GM13977 (cell line): ENCODE measurements around the gene CDC42BPA.

Source experiments
- DNase-seq: peaks from one replicate; pipeline ENCODE4 v3.0.0; 2012; ENCODE audit warnings: low spot score
- in situ Hi-C: fragments of 300-500 bp; cut with MboI; formaldehyde crosslinking; loops from one replicate; pipeline ENCODE4 v1.12.0; 2022; ENCODE audit warnings: low sequenced_read_pairs, low pct_unique_long_range_greater_than_20kb, mixed read lengths, inconsistent platforms; ENCODE audit not compliant: unreplicated experiment
- TF ChIP-seq, protein P1 (sequence below): IDR thresholded peaks from 2 replicates; pipeline ENCODE4 v1.5.1; 2012; ENCODE audit warnings: mild to moderate bottlenecking, control low read depth; ENCODE audit not compliant: insufficient read depth; ENCODE audit errors: extremely low read depth, missing control alignments

CDC42BPA gene

DNA sequence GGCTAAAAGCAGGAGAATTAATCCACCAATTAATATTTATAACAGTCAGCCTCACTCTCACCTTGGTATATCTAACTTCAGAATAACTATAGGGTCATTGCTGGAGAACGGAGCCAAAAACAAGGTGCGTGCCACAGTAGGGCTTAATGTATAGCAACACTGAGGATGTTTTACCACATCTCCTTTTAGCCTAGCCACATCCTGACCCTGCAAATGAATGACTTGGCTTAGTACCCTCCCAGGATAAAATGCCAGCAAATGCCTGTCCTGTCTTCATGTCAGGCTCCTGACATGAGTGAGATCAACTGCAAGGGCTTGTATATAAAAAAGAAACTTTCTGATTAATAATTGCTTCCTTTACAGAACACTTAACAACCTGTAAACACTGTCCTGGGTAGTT is 2.7 kb upstream of the CDC42BPA start:
- TF ChIP-seq, protein P1, sequence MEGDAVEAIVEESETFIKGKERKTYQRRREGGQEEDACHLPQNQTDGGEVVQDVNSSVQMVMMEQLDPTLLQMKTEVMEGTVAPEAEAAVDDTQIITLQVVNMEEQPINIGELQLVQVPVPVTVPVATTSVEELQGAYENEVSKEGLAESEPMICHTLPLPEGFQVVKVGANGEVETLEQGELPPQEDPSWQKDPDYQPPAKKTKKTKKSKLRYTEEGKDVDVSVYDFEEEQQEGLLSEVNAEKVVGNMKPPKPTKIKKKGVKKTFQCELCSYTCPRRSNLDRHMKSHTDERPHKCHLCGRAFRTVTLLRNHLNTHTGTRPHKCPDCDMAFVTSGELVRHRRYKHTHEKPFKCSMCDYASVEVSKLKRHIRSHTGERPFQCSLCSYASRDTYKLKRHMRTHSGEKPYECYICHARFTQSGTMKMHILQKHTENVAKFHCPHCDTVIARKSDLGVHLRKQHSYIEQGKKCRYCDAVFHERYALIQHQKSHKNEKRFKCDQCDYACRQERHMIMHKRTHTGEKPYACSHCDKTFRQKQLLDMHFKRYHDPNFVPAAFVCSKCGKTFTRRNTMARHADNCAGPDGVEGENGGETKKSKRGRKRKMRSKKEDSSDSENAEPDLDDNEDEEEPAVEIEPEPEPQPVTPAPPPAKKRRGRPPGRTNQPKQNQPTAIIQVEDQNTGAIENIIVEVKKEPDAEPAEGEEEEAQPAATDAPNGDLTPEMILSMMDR, result no peak
- DNase-seq, result no peak
- in situ Hi-C loops, result no loop called here

DNA sequence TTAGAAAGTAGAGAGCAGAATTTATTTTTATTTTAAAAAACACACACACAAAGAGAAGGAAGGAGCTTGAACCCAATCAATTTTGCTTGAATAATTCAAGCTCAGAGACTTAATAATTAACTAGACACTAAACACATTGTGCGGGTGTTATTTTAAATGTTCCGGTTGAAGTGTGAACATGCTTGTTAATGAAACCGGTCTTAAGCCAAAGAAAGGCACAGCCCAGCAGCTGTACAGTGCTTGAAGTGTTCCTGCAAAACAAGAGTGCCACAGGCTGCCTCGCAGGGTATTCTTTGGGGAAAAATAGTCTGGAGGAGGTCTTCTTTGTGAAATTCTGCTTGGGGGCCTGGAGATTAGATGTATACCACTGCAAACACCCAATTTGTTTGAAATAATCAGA is 2.2 kb upstream of the CDC42BPA start:
- in situ Hi-C loops, result no loop called here
- DNase-seq, result no peak
- TF ChIP-seq, protein P1, result no peak

DNA sequence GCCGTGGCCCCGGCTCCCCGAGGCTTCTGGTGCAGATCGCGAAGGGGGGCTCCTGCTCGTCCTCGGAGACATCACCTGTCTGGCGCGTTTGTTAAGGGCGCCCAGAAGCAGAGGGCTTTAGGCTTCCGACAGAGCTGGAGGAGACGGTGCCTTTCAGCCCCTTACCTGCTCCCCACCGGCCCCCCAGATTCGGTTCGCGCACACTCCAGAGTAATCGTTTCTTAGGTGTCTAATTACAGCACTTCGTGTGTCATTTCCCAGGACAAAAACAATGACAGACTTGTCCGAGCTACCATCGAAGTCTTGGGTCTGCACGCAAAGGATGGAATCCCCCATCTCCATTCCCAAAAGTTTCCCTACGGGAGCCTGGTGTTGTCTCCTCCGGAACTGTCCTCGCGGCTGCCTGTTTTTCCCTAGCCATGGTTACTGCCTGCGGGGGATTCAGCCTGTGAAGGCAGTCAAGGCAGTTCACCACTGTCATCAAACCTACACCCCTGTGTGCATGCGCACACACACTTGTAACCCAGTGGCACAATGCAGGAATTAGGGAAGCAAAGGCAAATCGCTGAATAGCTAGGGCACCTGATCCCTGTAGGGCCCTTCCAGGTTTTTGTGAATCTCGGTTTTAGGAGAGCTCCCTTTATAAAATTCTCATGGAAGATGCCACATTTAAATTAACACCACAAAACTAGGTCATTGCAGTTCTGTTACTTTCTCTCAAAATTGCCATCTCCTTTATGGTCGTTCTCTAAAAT is 738 bp upstream of the CDC42BPA start:
- in situ Hi-C loops, result no loop called here
- DNase-seq, result no peak
- TF ChIP-seq, protein P1, result no peak

DNA sequence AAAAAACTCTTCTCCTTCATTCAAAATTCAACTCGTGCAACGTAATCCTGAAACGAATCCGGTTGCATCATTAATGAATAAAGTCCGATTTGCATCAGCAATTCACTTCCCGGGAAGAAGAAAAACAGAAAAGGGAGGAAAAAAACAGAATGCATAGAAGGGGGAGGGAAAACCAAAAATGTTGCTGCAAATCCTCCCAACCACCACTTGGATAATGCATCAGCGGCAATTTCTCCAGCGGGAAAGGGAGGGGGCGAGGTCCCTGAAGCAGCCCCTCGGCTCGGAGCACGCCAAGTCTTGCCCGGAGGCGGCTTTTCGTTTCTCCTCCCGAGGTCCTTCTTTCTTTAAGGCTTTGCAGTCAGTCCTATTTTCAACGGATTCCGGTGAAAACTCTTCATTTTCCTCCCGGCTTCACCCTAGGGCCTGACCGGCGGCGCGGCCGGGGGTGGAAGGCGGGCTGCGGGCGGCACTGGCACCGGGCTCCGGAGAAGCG is 723 bp downstream of the CDC42BPA start:
- in situ Hi-C loops, result no loop called here
- TF ChIP-seq, protein P1, result no peak
- peak; percentile 32 for DNase-seq

DNA sequence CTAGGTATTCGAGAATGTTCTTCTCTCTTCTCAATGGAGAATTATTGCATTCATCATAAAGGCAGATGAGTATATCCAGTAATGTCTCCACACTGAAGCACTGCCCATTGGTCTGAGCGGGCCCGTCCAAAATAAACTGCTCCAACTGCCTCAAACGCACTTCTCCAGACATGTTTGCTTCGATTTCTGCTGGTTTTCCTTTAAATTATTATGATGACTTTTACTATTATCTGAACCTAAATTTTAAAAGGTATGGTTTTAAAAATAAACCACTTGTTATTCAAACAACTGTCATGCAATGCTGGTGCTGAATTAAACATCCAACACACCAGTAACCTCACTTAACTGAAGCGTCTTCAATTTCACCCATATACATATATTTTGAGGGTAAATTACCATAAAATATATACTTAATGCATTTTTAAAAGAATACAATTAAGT is 1.3 kb downstream of the CDC42BPA start:
- TF ChIP-seq, protein P1, result no peak
- no peak for DNase-seq
- in situ Hi-C loops, result no loop called here

DNA sequence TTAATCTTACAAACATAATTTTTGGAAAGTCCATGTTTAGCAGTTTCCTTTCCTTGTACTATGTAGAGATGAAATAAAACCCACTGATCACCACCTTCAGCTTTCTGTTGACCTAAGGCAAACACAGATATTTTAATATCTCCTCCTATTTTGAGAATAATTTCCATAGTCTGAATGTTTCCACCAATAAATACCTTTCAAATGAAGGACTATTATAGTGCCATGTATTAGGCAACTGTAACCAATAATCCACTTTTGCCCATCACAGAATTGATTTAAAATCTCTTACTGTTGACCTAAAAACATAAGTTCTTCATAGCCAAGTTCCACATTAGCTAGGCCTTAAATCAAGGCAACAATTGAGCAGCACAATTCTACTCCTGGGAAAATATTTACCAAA is 1.8 kb downstream of the CDC42BPA start:
- DNase-seq, result no peak
- TF ChIP-seq, protein P1, result no peak
- in situ Hi-C loops, result no loop called here
